Gastrocnemius medialis (tissue), 4 donors: ENCODE results near the gene NFKBIZ.

ENCODE experiments used
- POLR2A ChIP-seq, 2 donors: fragments of 450-650 bp; IDR thresholded peaks; one replicate each; pipeline ENCODE4 v1.6.1; 2017; ENCODE audit warnings: antibody characterized with exemption in 2 of 2, mild to moderate bottlenecking in 2 of 2, moderate library complexity in 2 of 2
- TF ChIP-seq, protein P1 (sequence below), 5 experiments: fragments of 450-650 bp in 3 of 5; fragments of 200-600 bp in 2 of 5; sonication (generic) in 2 of 5; IDR thresholded peaks in 4 of 5; conservative IDR thresholded peaks in 1 of 5; 1 replicate in 4 of 5; 2 replicates in 1 of 5; pipeline ENCODE4 v1.5.1; 2016 to 2019; ENCODE audit warnings: antibody characterized with exemption in 5 of 5, mild to moderate bottlenecking in 3 of 5, moderate library complexity in 3 of 5

DNA sequence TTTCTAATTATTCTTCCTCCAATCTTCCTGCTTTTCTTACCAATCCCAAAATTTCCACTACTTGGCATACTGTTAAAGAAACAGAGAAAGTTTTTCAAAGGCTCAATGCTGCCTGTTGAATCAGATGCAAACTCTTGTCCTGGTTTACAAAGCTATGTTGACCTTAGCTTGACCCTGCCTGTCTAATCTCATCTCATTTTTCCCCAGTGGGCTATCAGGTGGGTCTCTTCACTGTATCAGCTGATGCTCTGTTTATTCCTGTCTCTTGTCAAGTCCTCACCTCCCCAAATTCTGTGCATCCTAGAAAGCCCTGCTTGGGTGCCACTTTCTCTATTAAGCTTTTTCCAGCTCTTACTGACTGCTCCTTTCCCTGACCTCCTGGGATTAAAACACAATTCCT, 18.2 kb downstream of the NFKBIZ start:
- TF ChIP-seq, protein P1, sequence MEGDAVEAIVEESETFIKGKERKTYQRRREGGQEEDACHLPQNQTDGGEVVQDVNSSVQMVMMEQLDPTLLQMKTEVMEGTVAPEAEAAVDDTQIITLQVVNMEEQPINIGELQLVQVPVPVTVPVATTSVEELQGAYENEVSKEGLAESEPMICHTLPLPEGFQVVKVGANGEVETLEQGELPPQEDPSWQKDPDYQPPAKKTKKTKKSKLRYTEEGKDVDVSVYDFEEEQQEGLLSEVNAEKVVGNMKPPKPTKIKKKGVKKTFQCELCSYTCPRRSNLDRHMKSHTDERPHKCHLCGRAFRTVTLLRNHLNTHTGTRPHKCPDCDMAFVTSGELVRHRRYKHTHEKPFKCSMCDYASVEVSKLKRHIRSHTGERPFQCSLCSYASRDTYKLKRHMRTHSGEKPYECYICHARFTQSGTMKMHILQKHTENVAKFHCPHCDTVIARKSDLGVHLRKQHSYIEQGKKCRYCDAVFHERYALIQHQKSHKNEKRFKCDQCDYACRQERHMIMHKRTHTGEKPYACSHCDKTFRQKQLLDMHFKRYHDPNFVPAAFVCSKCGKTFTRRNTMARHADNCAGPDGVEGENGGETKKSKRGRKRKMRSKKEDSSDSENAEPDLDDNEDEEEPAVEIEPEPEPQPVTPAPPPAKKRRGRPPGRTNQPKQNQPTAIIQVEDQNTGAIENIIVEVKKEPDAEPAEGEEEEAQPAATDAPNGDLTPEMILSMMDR (IDR thresholded peaks at IDR 0.05 in 4 of 5, conservative IDR thresholded peaks at IDR 0.05 in 1 of 5) = no peak
- no peak for TF ChIP-seq POLR2A (IDR thresholded peaks at IDR 0.05)
